Heart right ventricle (tissue), 16 donors: ENCODE results near the gene GARRE1. TPM values are rescaled to one million over a fixed set of nuclear protein-coding genes. Genes with fewer than 3 reads are reported as not detected.

ENCODE experiments used
- ATAC-seq, 8 donors: fragments of 200-7000 bp; cut with Tn5 transposase; one replicate each; pipeline ENCODE4 v1.9.1; 2020; ENCODE audit warnings: mild to moderate bottlenecking in 8 of 8, moderate library complexity in 8 of 8, moderate number of reproducible peaks in 1 of 8
- DNase-seq, 2 donors: peaks; one replicate each; pipeline ENCODE4 v3.0.0-alpha.2; 2020
- H3K27ac ChIP-seq, 10 donors: fragments of 200-600 bp; sonication (generic) in 2 of 10; one replicate each; pipeline versions ENCODE4 v1.5.0 to v1.8.0; 2020 to 2022; ENCODE audit warnings: mild to moderate bottlenecking in 3 of 10
- H3K27me3 ChIP-seq, 7 donors: fragments of 200-600 bp; one replicate each; pipeline ENCODE4 v1.8.0; 2021 to 2022; ENCODE audit warnings: mild to moderate bottlenecking in 2 of 7
- H3K36me3 ChIP-seq, 9 donors: fragments of 200-600 bp; sonication (generic) in 1 of 9; one replicate each; pipeline versions ENCODE4 v1.5.0 to v1.8.0; 2020 to 2022; ENCODE audit warnings: mild to moderate bottlenecking in 2 of 9
- H3K4me1 ChIP-seq, 9 donors: fragments of 200-600 bp; sonication (generic) in 1 of 9; one replicate each; pipeline versions ENCODE4 v1.5.0 to v1.8.0; 2020 to 2022; ENCODE audit warnings: mild to moderate bottlenecking in 4 of 9
- H3K4me3 ChIP-seq, 10 donors: fragments of 200-600 bp; sonication (generic) in 2 of 10; one replicate each; pipeline versions ENCODE4 v1.5.0 to v1.8.0; 2020 to 2022; ENCODE audit warnings: mild to moderate bottlenecking in 7 of 10, moderate library complexity in 2 of 10
- H3K9me3 ChIP-seq, 11 donors: fragments of 200-600 bp in 10 of 11; sonication (generic) in 2 of 11; one replicate each; pipeline versions ENCODE4 v1.5.0 to v1.8.0; 2013 to 2022; ENCODE audit warnings: mild to moderate bottlenecking in 2 of 11, control low read depth in 1 of 11, moderate library complexity in 1 of 11
- WGBS, 2 donors: extraction: QIAGEN DNeasy Blood & Tissue Kit; methylation state at CpG; one replicate each; pipeline ENCODE4 v1.1.7; 2013; ENCODE audit warnings: inconsistent platforms in 1 of 2; 5-methylcytosine and 5-hydroxymethylcytosine counted together
- intact Hi-C, 10 donors: fragments of 100-400 bp; cut with DNase I; formaldehyde crosslinking; loops; one replicate each; pipeline versions ENCODE4 v1.11.1 to v1.14.2; 2022
- polyA plus RNA-seq, 2 donors: library from polyadenylated mRNA; stranded (reverse); fragments of 200-250 nt; gene quantifications; one replicate each; pipeline ENCODE4 v1.2.3, GENCODE V29; 2013
- total RNA-seq, 10 donors: library from RNA; stranded (reverse); fragmentation: NEBNext Ultra II Directional in 3 of 10; extraction: Animal tissue kit (Norgen Biotek cat#: 25700) in 3 of 10; gene quantifications; one replicate each; pipeline versions ENCODE4 v1.2.1 to v1.2.4, GENCODE V29; 2021 to 2023
- TF ChIP-seq, protein P1 (sequence below), 9 donors: fragments of 200-600 bp; sonication (generic) in 2 of 9; IDR thresholded peaks; one replicate each; pipeline versions ENCODE4 v1.5.0 to v1.8.0; 2021 to 2022; ENCODE audit warnings: antibody characterized with exemption in 9 of 9, mild to moderate bottlenecking in 5 of 9, moderate library complexity in 1 of 9
- donor health status: Arrhythmogenic right ventricular cardiomyopathy.
- donor health status: ischemic (EF 13 %, LVEDD 7.1; RV severe dilation, severe dysfunction).
- donor health status: healthy with polysubstance abuse.
- donor health status: DM: no; HTN: yes; CAD: no.
- donor health status: DM: no; HTN: no; CAD: no.
- donor health status: ischemic (EF 25% LVEDD 6.9; RV normal size, moderate dysfunction).
- donor health status: ischemic (EF 25% LVEDD 5.7; RV mildly dilated, moderate dysfunction).
- donor health status: healthy.
- donor health status: DM: yes; HTN: yes; CAD: no.
- donor health status: Ischemic cardiomyopathy.
- donor health status: ischemic (EF 35%, LVEDD 5.7; RV mildly dilated, moderate dysfunction).
- donor health status: nonischemic (EF 11% LVEDD 7.7; RV severe dilation, severe dysfunction).
- donor health status: DM: yes; HTN: yes; CAD: no.
- donor health status: PGD.
- donor health status: ischemic (EF 29% LVEDD 5.4; RV normal size, mild dysfunction).
- donor health status: nonischemic (EF 23%, LVEDD 6.1; RV moderate dilation, normal function).

The GARRE1 gene
- total and polyA plus RNA-seq, 12 donors: 7.1 to 28.9 (median 23.0) TPM

GRCh38 chr19:34291235-34291634, 36.9 kb downstream of the GARRE1 start:
- ATAC-seq: no peak
- DNase-seq: no peak
- TF ChIP-seq, protein P1, sequence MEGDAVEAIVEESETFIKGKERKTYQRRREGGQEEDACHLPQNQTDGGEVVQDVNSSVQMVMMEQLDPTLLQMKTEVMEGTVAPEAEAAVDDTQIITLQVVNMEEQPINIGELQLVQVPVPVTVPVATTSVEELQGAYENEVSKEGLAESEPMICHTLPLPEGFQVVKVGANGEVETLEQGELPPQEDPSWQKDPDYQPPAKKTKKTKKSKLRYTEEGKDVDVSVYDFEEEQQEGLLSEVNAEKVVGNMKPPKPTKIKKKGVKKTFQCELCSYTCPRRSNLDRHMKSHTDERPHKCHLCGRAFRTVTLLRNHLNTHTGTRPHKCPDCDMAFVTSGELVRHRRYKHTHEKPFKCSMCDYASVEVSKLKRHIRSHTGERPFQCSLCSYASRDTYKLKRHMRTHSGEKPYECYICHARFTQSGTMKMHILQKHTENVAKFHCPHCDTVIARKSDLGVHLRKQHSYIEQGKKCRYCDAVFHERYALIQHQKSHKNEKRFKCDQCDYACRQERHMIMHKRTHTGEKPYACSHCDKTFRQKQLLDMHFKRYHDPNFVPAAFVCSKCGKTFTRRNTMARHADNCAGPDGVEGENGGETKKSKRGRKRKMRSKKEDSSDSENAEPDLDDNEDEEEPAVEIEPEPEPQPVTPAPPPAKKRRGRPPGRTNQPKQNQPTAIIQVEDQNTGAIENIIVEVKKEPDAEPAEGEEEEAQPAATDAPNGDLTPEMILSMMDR (IDR thresholded peaks at IDR 0.05): no peak
- no peak overlapping the region for H3K4me3 ChIP-seq
- no peak overlapping the region for H3K27ac ChIP-seq
- intact Hi-C loops: no loop called here
- H3K9me3 ChIP-seq: peaks cover 0 to 6% (median 0%) of the 10 kb centered on the region in 11 donors
- no peaks in the 10 kb centered on the region for H3K27me3 ChIP-seq
- 92 to 96% methylated on average over 2 of the region's 2 CpGs for WGBS, 2 donors
- peaks cover 0 to 17% (median 5%) of the 10 kb centered on the region in 9 donors for H3K4me1 ChIP-seq
- H3K36me3 ChIP-seq: peaks cover 0 to 25% (median 0%) of the 10 kb centered on the region in 9 donors

DNA sequence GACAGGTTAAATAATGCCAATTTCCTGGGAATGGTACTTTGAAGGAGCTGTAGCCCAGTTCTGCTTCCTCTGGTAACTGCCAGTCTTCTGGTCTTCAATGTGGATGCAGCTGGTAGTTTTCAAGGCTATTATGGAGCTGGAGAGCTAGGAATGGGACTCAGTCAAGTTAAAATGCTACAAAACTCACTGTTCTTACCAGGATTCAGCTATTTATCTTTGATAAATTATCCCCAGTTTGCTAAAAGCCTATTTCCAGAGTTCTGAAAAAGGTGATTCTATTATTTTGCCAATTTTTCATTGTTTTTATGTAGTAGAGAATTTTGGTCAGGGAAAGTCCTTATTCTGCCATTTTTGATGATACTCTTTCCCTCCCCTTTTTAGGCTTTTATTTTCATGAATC, 40.7 kb downstream of the GARRE1 start:
- intact Hi-C loops: loop anchor here in 1 of 10 donors (5.0 kb wide), 1 partner anchor 1637 kb away; no protein-coding TSS in a partner anchor
- peaks cover 0 to 12% (median 0%) of the 10 kb centered on the region in 9 donors for H3K4me1 ChIP-seq
- peaks cover 0 to 31% (median 3%) of the 10 kb centered on the region in 9 donors for H3K36me3 ChIP-seq
- H3K9me3 ChIP-seq: peaks cover 0 to 6% (median 0%) of the 10 kb centered on the region in 11 donors
- TF ChIP-seq, protein P1 (IDR thresholded peaks at IDR 0.05): no peak
- no peak for ATAC-seq
- no peak overlapping the region for H3K27ac ChIP-seq
- no peak overlapping the region for H3K4me3 ChIP-seq
- no peaks in the 10 kb centered on the region for H3K27me3 ChIP-seq
- DNase-seq: no peak

DNA sequence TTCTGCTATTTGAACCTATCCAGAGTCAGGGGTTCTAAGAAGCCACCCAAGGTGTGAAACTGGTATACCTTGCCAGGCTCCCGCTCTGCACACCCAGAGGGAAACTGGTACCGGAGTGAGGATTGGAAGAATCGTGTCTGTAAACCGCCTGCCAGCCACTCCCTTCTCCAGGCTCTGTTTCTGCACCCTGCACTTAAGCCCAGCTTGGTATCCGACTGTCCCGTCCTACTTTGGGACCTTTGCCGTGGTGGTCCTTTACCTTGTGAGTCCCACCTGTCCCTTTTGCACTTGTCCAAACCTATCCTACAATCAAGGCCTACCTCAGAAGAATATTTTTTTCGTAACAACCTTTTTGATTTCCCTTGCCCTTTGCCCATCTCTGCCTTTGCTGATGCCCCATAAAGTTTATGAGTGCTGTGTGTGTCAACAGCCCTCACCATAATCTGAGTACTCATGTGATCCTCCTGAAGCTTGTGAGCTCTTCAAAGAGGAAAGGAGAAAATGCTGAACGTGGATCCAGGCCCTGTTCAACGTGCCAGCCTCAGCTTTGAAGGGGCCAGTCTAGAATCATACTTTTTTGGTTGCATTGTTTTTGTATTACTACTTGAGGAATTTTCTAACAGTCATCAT, 44.7 kb downstream of the GARRE1 start:
- TF ChIP-seq, protein P1 (IDR thresholded peaks at IDR 0.05): no peak
- Histone ChIP-seq H3K27me3 (no peaks in the 10 kb centered on the region), H3K4me1 (peaks cover 0 to 16% (median 0%) of the 10 kb centered on the region in 9 donors), H3K9me3 (no peaks in the 10 kb centered on the region), H3K27ac (peak overlapping the region in 2 of 10 donors; percentile 8 to 9), H3K36me3 (peaks cover 0 to 60% (median 30%) of the 10 kb centered on the region in 9 donors), H3K4me3 (no peak overlapping the region)
- 84% methylated on average over 10 of the region's 10 CpGs for WGBS, 2 donors
- DNase-seq: no peak
- intact Hi-C loops: loop anchor here in 1 of 10 donors (5.0 kb wide), 1 partner anchor 1633 kb away; no protein-coding TSS in a partner anchor
- peak in 1 of 8 donors; percentile 29 for ATAC-seq

DNA sequence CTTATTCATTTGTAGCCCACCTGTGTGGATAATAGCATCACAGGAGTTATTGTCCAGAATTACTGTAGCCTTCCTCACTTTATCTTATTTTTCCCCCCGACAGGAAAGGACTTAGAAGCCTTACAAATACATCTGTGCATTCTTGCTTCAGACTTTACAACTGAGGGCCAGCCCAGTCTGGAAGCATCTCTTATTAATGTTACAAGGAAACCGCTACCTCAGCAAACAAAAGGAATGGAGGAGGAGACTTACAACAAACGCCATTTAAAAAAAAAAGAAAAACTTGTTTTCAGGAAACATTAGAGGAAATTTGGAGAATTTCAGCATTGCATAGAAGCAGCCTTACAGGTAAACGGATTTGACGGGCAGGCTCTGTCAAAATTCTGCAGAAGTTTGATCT, 45.2 kb downstream of the GARRE1 start:
- 60 to 69% methylated on average over 5 of the region's 5 CpGs for WGBS, 2 donors
- TF ChIP-seq, protein P1 (IDR thresholded peaks at IDR 0.05): no peak
- no peak overlapping the region for H3K4me3 ChIP-seq
- H3K27ac ChIP-seq: peak overlapping the region in 2 of 10 donors; percentile 8 to 9
- no peak for ATAC-seq
- H3K4me1 ChIP-seq: peaks cover 0 to 17% (median 1%) of the 10 kb centered on the region in 9 donors
- H3K36me3 ChIP-seq: peaks cover 0 to 63% (median 30%) of the 10 kb centered on the region in 9 donors
- intact Hi-C loops: loop anchor here in 1 of 10 donors (5.0 kb wide), 1 partner anchor 1633 kb away; no protein-coding TSS in a partner anchor
- no peak for DNase-seq
- H3K27me3 ChIP-seq: no peaks in the 10 kb centered on the region
- H3K9me3 ChIP-seq: no peaks in the 10 kb centered on the region
